ENCODE measurements around the gene GALNT8. TPM values are rescaled to one million over a fixed set of nuclear protein-coding genes. Genes with fewer than 3 reads are reported as not detected.
A peak's percentile ranks its signal among the peaks of the same experiment; 100 is the strongest.

The GALNT8 gene
- total RNA-seq, 2 donors from 2014 or later, result 21.6 to 31.6 TPM

DNA sequence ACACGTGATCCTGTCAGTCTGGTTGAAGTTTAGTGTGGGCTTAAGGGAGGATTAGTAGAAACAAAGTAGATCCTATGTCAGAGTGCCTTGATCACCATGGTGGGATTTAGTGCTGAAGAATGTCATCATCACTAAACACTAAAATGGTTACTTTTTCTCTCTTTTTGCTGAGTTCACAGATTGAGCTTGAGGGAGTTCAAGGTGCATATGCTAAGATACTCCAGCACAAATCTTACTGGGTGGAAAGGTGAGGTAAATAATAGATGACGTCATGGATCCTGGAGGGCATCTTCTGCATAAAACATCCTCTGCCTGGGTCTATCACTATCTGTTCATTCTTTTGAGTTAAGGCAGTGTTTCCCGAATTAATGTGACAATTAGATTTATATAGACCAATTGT lies 4.9 kb downstream of the GALNT8 start:
- Histone ChIP-seq H3K4me1 (no peaks in the 10 kb centered on the region), H3K27me3 (no peaks in the 10 kb centered on the region), H3K9me3 (no peaks in the 10 kb centered on the region), H3K9ac (ENCODE audit: low read depth in 2 of 2, low read length in 2 of 2) (no peak overlapping the region), H3K4me3 (no peak overlapping the region), H3K27ac (no peak overlapping the region), H3K36me3 (no peaks in the 10 kb centered on the region)
- no peak for TF ChIP-seq CTCF (IDR thresholded peaks at IDR 0.05)
- no peak for DNase-seq
- intact Hi-C loops (cut with DNase I), result no loop called here

DNA sequence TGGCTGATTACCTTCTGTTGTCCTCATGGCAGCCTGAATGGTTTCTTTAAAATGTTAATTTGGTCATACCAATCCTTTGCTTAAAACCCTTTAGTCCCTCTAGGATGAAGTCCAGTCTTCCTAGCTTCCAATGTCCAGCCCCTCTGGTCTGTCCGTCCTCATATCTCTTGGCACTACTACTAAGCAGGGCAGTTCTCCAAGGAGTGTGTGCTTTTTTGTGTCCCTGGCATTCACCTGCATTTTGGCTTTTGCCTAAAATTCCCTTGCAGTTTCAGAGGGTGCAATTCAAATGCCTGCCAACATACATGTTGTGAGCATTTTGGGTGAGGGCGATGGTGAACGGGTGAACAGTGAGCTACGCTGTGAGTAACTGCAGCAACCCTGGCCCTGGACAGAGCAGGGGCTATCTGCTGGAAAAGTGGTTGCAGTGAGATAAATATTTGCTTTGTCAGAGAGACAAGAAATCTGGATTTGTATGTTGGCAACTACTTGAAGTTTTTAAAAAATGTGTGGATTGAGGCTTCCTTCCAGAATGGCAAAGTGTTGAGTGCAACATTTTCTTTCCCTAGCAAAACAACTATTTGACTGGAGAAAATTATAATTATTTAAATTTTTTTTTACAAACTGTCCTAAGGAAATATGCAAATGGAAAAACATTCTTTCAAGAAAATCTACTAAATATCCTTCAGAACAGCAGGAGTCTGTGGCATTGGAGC lies 14.6 kb downstream of the GALNT8 start:
- DNase-seq, result no peak
- H3K4me1 ChIP-seq, result no peaks in the 10 kb centered on the region
- no peak overlapping the region for H3K9ac ChIP-seq (ENCODE audit: low read depth in 2 of 2, low read length in 2 of 2)
- no peaks in the 10 kb centered on the region for H3K27me3 ChIP-seq
- no peaks in the 10 kb centered on the region for H3K9me3 ChIP-seq
- intact Hi-C loops (cut with DNase I), result no loop called here
- TF ChIP-seq CTCF (IDR thresholded peaks at IDR 0.05), result no peak
- H3K4me3 ChIP-seq, result no peak overlapping the region
- no peak overlapping the region for H3K27ac ChIP-seq
- H3K36me3 ChIP-seq, result no peaks in the 10 kb centered on the region

DNA sequence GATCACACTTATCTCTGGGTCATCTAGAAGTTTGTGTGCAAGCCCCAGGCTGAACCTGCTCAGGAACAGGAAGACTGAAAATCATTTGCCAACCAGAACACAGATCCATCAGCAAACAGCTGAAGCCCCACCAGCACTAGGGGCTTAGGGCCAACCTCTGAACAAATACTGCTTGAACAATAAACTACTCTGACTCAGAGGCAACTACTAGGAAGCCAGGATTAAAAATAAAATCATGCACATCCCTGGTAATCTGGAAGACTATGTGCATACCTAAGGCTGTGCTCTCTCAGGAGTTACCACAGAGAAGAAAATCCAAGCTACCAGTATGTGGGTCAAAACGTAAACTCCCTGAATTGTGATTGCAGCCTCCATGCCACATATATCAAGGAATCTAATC lies 15.9 kb downstream of the GALNT8 start:
- H3K27ac ChIP-seq, result no peak overlapping the region
- no peak overlapping the region for H3K4me3 ChIP-seq
- H3K4me1 ChIP-seq, result no peaks in the 10 kb centered on the region
- no peaks in the 10 kb centered on the region for H3K27me3 ChIP-seq
- H3K36me3 ChIP-seq, result no peaks in the 10 kb centered on the region
- TF ChIP-seq CTCF (IDR thresholded peaks at IDR 0.05), result no peak
- no peaks in the 10 kb centered on the region for H3K9me3 ChIP-seq
- no peak for DNase-seq
- intact Hi-C loops (cut with DNase I), result no loop called here
- H3K9ac ChIP-seq (ENCODE audit: low read depth in 2 of 2, low read length in 2 of 2), result no peak overlapping the region

DNA sequence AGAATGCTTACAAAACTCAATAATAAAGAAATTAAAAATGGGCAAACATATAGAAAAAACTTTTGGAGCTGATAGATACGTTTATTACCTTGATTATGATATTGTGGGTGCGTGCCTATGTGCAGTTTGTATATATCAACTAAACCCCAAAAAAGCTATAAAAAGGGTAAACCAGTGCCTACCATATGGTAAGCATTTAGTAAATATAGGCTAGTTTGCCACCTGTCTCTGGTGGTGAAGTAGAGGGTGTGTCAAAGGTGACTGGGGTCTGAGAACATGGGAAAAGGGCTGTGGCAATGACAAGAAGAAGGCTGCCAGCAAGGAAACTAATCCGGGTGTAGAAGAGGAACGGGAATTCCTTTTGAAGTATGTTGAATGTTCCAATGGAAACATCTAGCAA lies 18.3 kb downstream of the GALNT8 start:
- H3K27me3 ChIP-seq, result no peaks in the 10 kb centered on the region
- no peaks in the 10 kb centered on the region for H3K9me3 ChIP-seq
- TF ChIP-seq CTCF (IDR thresholded peaks at IDR 0.05), result no peak
- no peaks in the 10 kb centered on the region for H3K4me1 ChIP-seq
- H3K9ac ChIP-seq (ENCODE audit: low read depth in 2 of 2, low read length in 2 of 2), result no peak overlapping the region
- no peaks in the 10 kb centered on the region for H3K36me3 ChIP-seq
- H3K27ac ChIP-seq, result no peak overlapping the region
- intact Hi-C loops (cut with DNase I), result no loop called here
- no peak overlapping the region for H3K4me3 ChIP-seq
- peak; percentile 34 for DNase-seq

DNA sequence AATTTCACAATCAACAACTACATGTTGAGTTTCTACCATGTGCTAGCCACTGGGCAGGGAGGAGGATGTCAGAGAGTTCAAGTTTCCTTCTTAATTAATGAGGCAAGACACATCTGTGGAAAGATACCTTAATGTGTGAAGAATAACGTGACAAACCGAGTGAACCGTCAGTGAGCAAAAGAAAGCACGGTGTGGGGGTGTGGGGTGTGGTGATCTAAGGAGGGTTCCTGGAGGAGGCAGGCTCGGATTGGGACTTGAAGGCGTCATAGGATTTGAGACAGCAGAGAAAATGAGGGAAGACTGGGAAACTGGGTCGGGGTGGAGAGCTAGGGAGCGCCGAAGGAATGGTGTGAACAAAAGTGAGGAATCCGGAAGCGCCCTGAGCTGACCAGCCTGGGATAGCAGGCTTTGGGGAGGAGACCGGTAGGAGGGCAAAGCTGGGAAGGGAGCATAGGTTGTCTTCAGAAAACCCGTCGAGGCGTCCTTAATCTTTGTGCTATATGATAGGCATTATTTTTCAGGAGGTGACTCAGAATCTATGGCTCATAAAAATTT lies 22.3 kb downstream of the GALNT8 start:
- Histone ChIP-seq H3K4me1 (no peaks in the 10 kb centered on the region), H3K9me3 (no peaks in the 10 kb centered on the region)

More for the DNA sequence above, 22.3 kb downstream of the GALNT8 start:
- intact Hi-C loops (cut with DNase I), result no loop called here
- Histone ChIP-seq H3K27me3 (no peaks in the 10 kb centered on the region), H3K36me3 (no peaks in the 10 kb centered on the region), H3K4me3 (no peak overlapping the region), H3K9ac (ENCODE audit: low read depth in 2 of 2, low read length in 2 of 2) (no peak overlapping the region), H3K27ac (no peak overlapping the region)
- no peak for DNase-seq
- no peak for TF ChIP-seq CTCF (IDR thresholded peaks at IDR 0.05)

Measured in colonic mucosa (tissue), 4 donors.